DOHH2 (cell line): ENCODE results near the gene GNGT2.

Experiments used
- CTCF ChIP-seq: fragments of 200-600 bp; sonication (generic); IDR thresholded peaks from one replicate; pipeline ENCODE4 v1.5.1; 2014; ENCODE audit warnings: antibody characterized with exemption, mild to moderate bottlenecking, low read depth, low read length; ENCODE audit not compliant: poor library complexity, severe bottlenecking
- EZH2phosphoT487 ChIP-seq: fragments of 200-600 bp; sonication (generic); IDR thresholded peaks from 2 replicates; pipeline ENCODE4 v1.6.1; 2017; ENCODE audit warnings: borderline replicate concordance, mild to moderate bottlenecking, antibody characterized with exemption, low read length, moderate library complexity, mixed read lengths

- no peak for TF ChIP-seq CTCF
- TF ChIP-seq EZH2phosphoT487: no peak
Measured at GRCh38 chr17:49157784-49158183, 52.6 kb downstream of the GNGT2 start.
